HS-27A (cell line): ENCODE data around the gene PPM1H.

Source experiments
- DNase-seq: peaks from one replicate; pipeline ENCODE4 v3.0.0-alpha.2; 2012; ENCODE audit warnings: low read depth, missing footprints

PPM1H gene

DNA sequence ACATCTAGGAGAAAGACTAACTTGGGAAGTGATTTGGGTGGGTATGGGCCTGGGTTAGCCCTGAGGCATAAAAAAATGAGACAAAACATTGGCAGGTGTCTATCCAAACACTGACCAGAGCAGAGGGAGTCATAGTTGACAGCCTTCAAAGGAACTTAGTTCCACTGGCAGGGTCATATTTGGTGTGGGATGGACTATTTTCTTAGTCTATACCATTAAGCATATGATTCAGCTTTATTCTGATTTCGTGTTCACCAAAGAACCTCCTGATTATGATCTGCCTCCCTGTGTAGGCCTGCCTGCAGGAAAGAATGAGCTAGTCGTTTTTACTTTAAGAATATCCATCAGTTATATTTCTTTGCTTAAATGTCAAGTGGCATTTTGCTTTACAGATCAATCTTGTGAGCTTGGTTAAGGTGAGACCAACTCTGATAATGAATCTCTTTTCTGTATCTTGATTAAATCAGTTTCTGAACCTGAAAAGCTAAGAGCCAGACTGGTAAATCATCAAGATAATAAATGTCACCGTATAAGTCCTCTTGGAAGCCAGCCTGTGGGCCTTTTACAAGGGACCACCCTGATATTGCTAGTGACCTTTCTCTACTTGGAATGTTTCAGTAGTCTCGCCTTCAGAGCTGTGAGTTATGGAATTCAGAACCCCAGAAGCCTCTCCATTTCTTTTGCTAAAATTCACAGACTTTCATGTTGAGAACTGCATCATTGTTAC is 285.4 kb downstream of the PPM1H start:
- DNase-seq = no peak

DNA sequence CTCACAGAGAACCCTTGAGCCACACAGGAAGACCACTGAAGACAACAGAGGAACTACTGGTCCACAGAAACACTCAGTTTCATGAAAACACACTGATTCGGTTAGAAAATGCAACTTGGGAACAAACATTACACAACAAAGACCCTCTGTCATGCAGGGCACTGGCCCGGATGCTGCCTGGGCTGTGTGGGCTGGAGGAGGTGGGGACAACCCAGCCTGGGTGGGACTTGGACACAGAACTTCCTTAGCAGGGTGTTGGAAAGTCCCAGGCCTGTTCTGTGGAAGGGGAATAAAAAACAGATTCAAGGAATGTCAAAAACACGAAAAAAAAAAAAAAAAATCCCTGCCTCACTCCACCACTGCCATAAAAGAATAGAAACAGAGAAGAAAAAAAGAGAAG is 287.4 kb downstream of the PPM1H start:
- DNase-seq = no peak

DNA sequence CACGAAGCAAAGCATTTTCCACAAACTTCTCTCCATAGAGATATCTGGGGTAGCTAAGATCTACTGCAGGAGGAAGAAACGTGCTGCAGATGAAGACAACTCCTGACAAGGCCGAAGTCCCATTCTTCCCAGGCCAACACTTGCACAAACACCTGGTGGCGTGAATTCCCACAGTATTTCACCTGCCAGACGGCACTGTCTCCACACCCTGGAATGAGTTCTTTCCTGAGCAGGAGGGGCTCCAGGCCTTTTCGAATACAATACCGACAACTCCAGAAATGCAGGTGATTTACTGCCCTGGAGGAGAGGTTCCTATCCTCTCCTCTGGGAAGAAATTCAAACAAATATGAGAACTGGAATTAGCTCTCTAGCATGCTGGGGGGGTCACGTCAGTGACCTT is 288.4 kb downstream of the PPM1H start:
- no peak for DNase-seq

DNA sequence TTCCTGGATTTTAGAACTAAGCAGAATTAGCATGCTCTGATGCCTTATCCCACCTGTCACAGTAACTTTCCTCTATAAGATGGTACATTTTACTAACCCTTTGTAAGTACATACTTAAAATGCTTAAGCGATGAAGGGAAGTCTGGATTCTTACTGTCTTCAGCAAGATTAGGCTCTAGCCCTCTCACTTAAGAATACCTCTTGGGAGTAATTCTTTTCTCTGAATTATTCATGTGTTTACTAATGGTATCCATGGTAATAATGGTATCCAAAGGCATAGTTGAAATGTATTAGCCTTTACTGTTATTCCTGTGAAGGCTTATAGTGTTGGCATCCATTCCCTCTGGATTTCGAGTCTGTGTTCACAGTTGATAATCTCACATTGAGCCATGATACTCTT is 291.5 kb downstream of the PPM1H start:
- DNase-seq = no peak

DNA sequence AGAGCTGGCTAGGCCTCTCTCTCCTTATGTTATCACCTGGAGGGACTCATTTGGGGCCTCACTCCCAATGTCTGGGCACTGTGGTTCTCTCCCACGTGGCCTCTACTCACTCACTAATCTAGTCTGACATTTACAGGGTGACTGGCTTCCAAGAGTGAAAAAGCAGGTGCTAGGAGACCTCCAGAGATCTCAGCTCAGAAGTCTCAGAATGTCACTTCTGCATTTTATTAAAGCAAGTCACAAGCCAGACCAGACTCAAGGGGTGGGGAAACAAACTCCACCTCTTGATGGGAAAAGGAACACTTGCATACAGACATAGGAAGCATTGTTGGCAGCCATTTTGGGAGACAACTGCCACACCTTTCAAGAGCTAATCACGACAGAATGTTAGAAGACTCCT is 292.5 kb downstream of the PPM1H start:
- no peak for DNase-seq

DNA sequence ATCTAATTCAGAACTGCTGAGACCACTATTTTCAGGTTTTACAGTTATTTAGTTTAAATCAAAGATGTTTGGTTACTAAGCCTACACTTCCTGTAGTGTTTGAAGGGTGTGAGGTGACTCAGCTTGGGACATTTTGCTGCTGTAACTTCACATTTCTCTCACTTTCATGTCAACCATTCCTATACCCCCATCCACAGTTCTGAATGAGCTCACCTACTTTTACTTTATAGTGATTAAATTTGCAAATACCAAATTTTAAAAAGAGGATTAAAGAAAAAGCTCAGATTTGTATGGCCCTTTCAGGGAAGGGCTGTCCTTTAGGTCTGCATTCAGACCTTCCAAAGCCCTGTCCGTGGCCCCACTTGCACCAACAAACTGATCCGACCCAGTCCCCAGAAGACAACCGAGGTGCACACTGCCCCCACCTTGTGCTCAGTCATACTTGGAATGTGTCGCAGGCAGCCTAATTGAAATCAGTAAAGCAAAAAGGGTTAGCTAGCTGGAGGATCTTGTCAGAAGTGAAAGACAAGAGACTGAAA is 294.0 kb downstream of the PPM1H start:
- no peak for DNase-seq

DNA sequence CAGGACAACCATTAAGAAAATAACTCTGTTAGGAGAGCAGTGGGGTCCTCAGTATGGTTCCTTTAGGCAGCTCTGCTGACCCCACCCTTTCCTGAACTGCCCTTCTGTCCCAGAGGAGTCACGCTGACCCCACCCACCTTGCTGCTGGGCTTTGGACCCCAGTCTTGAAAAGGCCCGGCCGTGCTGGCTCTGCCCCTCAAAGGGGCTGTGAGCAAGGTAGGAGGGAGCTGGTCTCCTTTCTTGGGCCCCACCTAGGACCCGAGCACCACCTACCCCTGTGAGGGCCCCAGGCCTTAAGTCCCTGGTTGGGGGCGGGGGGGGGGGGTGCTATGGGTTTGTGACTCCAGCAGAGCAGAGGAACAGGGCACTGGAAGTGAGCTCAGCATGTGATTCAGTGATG is 297.3 kb downstream of the PPM1H start:
- DNase-seq = no peak

DNA sequence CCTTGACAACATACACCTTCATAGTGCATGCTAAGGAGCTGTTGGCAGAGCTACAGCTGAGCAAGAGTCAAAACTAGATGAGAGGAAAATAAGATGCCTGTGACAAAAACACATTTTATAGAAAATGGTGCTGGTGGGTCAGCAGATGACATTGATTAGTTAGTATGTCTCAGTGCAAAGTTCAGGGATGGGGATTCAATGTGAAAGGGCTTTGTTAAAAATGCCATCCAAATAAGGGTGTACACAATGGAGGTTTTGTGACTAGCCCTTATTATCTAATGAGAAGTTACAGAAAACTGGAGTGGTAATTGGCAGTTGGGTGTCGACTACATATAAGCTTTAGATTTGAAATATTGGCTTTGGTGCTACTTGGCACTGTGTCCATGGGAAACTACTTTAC is 299.3 kb downstream of the PPM1H start:
- DNase-seq = no peak

DNA sequence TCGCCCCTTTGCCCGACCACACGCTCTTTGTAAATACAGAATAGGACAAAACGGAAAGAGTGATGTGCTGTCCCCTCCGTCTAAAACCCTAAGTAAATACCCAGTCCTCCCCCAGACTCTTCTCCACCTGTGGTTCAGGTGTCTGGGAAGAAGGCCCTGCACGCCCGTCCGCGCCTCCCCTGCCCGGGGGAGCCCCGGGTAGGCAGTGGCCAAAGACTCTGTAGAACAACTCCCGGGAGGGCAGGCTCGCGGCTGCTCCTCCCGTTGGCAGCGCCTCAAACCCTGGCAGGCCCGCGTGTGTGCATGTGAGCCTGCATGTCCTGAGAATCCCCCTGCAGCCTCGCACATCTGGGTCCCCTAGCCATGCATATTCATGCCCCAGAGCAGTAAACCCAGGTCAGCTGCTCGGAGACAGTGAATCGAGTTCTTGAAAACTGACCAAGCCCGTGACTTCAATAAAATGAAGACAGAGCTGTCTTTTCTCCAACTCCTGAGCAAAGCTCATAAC is 302.5 kb downstream of the PPM1H start:
- no peak for DNase-seq

DNA sequence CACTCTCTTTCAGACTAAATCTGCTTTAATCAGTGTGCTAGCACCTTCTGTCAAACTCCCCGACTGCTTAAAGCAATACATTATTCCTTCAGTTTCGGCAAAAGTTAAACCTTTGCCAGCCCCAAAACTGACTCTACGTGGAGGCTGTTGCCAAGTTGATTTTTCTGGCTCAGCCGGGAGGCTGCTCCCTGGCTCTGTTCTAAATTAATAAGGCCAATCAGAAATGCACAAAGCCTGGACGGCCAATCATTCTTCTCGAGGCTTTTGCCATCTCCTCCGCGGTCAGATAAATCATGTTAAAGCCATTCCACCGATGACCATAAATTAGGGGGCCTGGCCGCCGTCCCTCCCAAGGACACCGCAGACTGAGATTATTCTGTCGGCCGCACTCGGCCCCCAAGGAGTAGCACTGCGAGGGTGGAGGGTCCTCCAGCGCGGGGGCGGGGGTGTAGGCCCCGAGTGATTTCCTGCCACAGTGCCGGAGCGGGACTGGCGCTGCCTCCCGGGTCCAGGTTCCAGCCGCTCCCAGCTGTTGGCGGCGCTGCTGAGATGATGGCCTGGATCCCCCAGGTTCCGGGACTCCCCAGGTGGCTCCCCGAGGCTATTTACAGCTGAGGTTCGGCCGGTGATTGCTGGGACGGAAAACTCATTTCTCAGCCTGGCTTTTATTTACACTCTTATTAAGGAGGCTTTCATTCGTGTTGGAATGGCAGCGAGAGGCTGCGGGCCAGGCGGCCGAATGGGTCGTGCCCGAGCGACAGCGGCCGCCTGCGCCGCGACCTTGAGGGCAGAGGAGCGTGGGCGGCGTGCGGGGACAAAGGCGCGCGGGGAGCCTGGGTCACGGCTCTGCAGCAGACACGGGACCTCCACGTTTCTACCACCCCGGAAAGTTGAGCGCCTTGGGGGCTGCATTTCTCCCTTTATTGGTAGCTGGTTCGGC is 303.2 kb downstream of the PPM1H start:
- DNase-seq = peak; percentile 59

DNA sequence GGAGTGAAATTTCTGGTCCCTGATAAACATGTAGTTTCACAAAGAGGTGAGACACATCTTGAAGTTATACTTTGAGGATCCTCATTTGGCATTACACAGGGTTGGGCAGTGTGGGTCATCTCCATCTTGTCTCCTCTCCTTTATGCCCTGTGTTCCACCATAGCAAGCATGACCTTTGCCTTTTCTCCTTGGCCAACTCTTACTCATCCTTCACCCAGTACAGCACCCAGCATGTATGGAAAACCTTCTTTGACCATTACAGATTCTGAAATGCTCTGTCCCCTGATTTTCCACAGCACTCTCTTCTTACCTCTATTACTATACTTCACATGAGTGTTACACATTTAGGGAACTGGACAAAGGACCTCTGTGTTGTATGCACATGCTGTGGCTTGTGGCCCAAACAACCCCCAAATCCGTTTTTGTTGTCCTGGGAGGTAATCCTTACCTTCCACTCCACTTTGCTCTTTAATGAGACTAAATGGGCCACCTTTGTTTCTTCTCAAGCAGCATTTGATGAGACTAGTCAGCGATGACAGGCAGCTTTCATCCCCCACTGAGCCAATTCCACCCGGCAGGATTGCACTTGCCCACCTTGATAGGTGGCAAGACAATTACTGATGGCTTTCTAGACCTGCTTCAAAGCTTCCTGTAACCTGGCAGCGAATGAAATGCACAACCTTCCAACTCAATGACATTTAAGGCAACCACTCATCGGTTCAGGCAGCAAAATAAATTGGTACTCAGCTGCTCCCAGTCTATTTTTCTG is 304.8 kb downstream of the PPM1H start:
- no peak for DNase-seq

DNA sequence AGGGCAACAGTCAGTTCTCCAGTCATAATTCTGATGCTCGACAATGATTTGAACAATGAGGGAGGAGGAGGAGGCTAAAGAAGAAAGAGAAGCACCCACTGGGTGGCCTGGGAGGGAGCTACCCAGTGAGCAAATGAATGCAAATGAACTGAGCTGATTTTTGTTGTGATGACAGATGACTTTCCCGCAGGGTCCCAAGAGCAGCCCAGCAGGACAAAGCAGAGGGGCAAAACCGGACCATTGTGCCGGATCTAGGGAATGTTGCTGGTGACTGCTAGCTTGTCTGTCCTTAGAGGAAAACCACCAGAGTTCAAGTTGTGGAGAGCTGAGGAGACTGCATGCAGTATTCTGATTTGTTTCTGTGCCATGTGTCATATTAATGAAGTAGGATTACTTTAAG is 305.5 kb downstream of the PPM1H start:
- DNase-seq = no peak

DNA sequence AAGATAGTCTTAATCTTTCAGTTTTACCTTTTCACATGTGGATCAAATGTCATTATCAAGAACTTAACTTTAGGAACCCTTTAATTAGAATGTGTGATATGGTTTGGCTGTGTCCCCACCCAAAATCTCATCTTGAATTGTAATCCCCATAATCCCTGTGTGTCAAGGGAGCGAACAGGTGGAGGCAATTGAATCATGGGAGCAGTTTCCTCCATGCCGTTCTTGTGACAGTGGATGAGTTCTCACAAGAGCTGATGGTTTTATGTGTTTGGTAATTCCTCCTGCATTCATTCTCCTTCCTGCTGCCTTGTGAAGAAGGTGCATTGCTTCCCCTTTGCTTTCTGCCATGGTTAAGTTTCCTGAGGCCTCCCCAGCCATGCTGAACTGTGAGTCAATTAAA is 307.8 kb downstream of the PPM1H start:
- DNase-seq = no peak

DNA sequence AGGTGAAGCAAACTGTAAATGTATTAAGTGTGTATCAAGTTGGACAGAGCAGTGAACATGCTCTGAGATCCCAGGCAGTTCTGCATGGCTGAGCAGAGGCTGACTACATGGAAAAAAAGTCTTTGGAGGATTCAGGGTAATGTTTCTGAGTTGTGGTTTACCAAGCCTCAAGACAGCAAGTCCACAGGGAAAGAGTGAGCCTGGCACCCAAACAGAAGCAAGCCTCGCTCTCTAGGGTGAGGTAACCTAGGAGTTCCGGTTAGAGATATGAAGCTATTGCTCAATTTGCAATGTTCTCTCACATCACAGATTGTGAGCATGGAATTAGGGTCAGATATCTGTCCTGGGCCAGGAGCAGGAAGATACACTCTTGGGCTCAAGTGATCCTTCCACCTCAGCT is 309.7 kb downstream of the PPM1H start:
- DNase-seq = no peak

DNA sequence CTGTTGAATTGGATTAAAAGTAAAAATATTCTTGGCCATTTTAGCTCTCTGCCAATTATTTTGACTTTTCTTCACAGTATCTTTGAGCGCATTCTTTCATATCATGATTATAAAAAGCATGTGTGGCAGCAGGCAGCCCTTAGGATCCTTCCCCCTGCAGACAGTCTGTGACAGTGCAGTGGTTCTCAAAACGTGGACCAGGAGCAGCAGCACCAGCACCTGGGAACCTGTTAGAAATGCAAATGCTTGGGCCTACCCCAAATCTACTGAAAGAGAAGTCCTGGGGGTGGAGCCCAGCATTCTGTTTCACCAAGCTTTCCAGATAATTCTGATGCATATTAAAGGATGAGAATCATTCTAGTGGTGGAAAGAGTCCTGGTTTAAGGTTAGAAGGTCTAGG is 312.8 kb downstream of the PPM1H start:
- DNase-seq = no peak

DNA sequence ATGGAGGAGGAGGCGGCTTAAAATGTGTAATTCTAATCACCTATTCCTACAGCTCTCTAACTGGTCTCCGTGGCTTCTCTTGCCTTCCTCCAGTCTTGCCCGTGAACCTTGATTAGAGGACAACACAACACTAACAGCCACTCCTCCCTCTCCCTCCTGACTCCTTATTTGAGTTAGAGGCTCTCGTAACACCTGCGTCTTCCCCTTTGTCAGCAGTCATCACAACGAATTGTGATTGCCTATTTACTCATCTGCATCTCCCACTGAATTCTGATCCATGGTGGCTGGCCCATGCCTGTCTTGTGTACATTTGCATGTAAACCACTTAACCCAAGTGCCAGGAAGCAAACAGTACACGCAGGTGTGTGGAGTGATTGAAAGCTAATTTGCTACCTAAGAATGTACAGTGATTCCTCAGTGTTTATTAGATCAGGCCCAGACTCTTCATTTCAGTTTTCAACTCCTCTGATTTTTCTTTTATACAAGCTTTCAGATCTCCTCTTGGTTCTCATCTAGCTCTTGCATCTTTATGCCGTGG is 313.8 kb downstream of the PPM1H start:
- no peak for DNase-seq

DNA sequence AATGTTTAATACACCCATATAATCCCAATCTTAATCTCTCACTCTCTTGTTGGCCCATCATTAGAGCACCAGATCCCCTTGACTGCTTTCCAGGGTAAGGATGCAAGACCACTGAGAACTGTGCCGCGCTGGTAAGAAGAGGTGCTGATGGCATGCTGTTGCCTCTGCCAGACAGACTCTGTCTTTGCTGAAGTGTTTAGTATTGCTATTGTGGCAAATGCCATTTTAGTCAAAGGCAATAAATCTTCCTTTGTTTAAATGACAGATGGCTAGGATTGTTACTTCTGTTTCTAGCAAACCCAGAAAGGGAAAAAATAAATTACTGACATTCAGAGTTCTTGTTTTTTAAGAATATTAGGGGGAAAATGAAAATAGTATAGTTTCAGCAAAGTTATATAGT is 316.0 kb downstream of the PPM1H start:
- DNase-seq = no peak

DNA sequence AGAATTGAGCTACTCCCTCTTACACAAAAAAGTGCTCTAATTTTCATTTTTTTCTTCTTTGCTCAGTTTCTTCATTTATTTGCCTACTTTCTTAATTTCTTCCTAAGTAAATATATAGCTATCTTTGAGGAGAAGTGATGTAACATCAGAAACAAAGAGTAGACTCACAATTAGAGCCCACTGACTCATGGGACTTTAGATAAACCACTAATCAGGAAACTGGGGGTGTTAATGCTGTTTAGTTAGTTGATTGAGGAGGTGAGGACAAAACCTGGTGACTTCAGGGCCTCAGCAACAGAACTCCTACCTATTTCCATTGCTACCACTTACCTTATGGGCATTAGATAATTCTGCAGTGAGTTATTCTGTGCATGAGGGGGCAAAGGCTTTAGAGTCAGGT is 316.6 kb downstream of the PPM1H start:
- no peak for DNase-seq

DNA sequence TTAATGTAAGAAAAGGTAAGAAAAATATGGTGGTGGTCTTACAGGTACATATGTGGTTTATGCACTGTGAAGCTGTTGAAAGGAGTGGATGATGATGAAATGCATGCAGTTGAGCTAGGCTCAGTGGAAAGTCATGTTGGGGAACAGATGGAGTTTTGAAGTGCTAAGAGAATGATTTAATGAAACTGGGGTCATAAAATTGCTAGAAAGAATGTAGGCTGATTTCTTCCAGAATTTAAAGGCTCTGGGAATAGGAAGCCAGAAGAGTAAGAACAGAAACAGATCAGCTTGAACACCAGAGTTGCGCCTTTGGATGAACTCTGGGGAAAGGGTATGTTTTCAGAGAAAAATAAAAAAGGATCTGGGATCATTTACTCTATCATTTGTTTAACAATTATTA is 321.9 kb downstream of the PPM1H start:
- DNase-seq = no peak

DNA sequence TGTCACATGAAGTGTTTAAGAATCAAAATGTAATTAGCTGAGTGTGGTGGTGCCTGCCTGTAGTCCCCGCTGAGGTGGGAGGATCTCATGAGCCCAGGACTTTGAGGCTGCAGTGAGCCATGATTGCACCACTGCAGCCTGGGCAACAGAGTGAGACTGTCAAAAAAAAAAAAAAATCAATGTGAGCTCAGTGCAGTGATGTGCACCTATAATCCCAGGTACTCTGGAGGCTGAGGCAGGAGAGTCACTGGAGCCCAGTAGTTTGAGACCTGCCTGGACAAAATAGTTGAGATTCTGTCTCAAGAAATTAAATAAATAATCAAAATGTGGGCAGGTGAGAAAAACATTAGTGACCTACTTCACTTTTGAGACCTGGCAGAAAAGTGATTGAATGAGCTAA is 328.3 kb downstream of the PPM1H start:
- no peak for DNase-seq

DNA sequence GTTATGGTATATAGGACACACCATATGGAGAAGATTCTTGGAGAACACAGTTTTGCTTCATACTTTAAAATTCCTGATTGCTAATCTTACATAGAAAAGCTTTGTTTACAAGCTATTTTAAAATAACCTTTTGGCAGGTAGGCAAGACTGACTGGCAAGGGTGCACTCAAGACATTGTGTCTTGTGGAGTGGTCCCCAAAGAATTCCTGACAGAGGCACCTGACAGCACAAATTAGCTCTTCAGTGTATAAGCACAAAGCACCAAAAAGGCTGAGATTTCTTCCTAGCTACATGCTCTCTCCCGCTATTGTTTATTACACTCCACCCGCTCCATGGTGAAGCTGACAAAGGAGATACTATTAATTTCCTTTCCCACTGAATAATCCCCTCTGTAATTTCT is 329.0 kb downstream of the PPM1H start:
- no peak for DNase-seq

DNA sequence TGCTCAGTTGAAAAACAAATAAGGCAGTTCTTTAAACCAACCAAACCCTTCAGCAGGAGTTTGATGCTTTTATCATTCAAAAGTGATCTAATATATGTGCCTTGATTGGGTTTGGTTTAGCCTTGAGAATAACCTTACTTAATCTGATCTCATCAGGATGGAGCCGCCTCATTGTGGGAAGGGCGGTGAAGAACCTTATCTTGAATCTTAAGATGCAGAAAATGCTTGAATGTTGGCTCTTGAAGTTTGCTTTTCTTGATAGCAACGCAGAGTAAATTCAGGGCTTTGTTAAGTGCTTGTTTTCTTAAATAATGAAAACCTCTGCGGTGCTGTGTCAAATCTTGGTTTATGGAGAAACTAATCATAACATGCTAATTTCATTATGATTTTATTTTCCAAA is 330.1 kb downstream of the PPM1H start:
- DNase-seq = no peak
